DMS114 treated with DMSO at 0.1 percent for 48 hours (cell line): ENCODE results near the gene CHI3L1.

Experiments
- DNase-seq: peaks from one replicate; lab custom pipeline; 2025; ENCODE audit not compliant: unreplicated experiment; lab: John Stamatoyannopoulos, UW

CHI3L1 gene

DNA sequence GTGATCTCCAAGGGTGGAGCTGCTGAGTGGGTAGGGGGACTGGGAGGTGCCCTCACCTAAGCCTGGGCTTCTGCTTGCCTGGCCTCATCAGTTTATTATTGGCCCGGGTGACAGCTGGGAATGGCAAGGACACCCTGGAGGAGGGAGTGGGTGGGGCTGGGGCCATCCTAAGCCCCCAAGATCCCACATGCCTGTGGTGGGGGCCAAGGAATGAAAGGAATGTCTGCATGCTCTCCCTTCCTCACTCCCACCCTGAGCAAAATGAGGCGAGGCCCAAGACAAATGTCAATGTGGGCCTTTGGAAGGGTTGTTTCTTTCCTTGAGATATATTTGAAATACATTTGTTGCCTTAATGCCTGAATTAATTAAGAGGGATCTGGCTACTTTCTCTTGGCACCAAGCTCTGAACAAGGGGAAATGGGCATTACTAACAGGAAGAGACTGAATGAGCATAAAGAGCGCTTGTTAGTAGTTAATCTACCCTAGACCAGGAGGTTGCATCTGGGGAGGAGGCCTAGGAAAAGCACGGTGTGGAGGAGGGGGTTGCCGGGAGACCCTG lies 19.7 kb upstream of the CHI3L1 start:
- no peak for DNase-seq

DNA sequence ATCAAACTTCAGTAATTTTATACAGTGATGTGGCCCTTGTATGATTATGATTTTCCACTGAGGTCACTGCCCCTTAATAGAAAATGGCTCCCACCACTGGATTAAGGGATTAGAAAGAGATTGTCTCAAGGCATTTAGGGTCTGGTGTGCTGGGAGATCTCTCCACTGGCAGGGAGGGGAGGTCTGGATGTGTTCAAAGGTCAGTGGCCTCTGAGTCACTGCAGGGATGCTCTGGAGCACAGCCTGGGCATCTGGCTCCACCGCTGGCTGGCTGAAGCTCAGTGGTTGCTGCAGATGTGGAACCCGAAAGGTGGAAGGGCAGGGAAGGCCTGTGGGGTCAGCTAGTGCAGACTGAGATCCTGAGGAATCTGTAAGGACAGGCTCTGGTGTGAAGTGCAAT lies 18.3 kb upstream of the CHI3L1 start:
- DNase-seq, result no peak

- DNase-seq, result no peak
Observed at GRCh38 chr1:203202431-203203245, 16.1 kb upstream of the CHI3L1 start.

GRCh38 chr1:203201516-203202205 lies 15.2 kb upstream of the CHI3L1 start:
- DNase-seq, result no peak

DNA sequence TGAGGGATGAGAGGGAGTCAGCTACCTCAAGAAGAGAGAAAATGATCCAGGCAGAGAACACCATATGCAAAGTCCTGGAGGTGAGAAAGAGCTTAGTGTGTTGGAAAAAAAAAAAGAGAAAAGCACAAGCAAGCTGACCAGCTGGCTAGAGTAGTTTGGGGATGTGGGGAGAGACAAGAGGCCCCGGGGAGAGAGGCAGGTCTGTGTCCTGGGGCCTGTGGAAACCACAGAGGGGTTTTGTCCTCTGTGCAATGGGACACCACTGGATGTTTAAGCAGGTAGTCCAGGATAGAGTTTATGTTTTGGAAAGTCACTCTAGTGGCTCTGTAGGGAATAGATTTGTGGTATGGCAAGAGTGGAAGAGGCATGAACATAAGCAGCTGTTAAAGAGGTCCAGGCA lies 14.4 kb upstream of the CHI3L1 start:
- DNase-seq, result no peak

GRCh38 chr1:203199816-203200571 lies 13.5 kb upstream of the CHI3L1 start:
- DNase-seq, result no peak

- no peak for DNase-seq
Observed at GRCh38 chr1:203199481-203199815, 12.9 kb upstream of the CHI3L1 start.

DNA sequence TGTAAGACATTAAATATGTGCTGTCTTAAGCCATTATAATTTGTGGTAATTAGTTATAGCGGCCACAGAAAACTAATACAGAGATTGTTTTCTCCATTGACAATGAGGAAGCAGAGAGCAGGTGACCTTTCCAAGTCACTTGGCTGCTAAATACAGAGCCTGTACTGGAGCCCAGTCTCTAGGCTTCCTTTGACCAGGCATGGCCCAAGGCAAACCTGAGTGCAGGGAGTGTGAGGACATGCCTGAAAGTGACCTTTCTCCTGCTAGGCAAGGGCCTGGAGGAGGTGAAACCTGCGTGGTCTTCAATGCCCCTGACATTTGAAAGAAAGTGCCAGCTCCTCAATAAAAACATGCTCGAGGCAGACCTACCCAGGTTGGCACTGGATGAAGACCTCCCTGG lies 12.5 kb upstream of the CHI3L1 start:
- no peak for DNase-seq

GRCh38 chr1:203197625-203198024 lies 11.1 kb upstream of the CHI3L1 start:
- no peak for DNase-seq

DNA sequence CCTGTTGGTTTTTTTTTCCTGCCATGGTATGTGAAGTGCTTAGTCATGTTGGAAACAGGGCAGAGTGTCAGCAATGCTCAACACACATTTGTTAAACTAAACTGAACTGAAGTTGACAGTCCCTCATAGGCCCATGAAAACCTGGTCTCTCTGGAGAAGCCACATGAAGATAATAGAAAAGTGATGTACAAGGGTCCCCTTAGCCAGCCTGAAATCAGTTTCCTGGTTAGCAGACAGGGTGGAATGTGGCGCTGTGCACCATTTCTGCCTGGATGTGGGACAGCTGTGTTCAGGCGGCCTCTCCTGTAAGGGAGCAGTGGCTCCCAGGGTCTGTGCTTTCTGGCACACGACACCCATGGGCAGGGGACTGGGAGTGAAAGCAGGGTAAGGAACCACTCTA lies 9.9 kb upstream of the CHI3L1 start:
- no peak for DNase-seq

- no peak for DNase-seq
Observed at GRCh38 chr1:203190949-203191348, 4.4 kb upstream of the CHI3L1 start.

DNA sequence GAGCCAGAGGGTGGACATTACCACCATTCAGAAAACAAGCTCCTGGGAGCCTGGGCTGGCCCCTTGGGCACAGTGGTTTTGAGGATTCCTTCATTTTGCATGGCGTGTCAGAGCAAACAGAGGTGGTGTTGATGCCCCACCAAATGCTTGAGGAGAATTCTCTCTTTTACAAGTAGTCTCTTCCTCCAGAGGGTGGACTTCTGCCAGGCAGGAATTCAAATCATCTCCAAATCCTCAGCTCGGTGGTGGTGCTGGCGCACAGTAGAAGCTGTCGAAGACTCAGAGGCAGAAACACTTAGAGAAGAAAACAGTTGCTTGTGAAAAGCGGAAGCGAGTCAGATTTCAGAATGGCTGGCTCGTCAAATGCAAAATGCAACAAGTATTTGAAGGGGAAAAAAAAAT lies 3.4 kb upstream of the CHI3L1 start:
- no peak for DNase-seq

- no peak for DNase-seq
Observed at GRCh38 chr1:203188686-203189232, 2.3 kb upstream of the CHI3L1 start.

- DNase-seq, result no peak
Observed at GRCh38 chr1:203187689-203188264, 1.3 kb upstream of the CHI3L1 start.

- DNase-seq, result no peak
Observed at GRCh38 chr1:203187304-203187685, 791 bp upstream of the CHI3L1 start.

- DNase-seq, result no peak
Observed at GRCh38 chr1:203186091-203186445, 436 bp downstream of the CHI3L1 start.

DNA sequence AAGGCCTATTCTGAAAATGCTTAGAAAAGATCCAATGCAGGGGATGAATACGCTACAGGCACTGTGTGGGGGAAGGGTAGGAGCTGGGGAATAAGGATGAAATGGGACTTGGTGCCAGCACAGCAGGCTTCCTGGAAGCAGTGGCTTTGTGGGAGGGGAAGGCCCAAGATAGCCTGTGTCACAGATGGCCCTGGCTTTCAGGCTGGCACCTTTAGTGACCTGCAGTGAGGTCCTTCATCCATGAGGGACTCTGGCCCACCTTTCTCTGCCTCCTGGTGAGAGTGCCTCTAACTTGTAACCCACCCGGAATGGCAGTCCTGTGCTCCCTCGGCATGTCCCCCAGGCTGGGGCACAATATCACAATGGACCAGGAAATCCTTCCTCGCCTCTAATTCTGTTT lies 919 bp downstream of the CHI3L1 start:
- no peak for DNase-seq

DNA sequence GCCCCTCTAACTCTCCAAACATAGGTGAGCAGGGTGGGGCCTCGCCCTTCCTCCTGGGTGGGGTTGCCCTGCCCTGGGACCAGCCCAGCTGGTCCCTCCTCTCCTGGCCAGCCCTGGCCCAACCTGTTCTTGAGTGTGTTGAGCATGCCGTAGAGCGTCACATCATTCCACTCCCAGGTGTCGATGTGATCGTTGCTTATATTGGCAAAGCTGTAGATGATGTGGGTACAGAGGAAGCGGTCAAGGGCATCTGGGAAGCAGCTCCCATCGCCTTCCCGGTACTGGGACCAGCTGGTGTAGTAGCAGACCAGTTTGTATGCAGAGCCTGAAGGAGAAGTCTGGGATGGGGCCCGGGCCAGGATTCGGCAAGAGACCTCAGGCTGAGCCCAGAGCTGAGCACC lies 1.4 kb downstream of the CHI3L1 start:
- DNase-seq, result no peak

DNA sequence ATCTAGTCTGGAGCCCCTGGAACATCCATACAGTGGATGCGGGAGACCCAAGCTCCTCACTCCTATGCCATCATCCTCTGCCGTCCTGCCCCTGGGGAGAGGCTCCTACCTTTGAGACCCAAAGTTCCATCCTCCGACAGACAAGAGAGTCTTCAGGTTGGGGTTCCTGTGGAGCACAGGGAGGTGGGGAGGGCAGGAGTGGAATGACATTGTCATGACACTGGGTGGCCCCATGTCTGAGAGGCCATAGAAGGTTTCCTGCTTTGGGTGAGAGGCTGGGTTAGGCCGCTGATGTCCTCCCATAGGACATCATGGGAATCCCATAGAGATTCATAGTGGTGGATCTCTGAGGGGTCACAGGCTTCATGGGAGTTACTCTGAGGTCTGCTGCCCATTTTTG lies 2.0 kb downstream of the CHI3L1 start:
- DNase-seq, result no peak

GRCh38 chr1:203183828-203184227 lies 2.7 kb downstream of the CHI3L1 start:
- DNase-seq, result no peak

DNA sequence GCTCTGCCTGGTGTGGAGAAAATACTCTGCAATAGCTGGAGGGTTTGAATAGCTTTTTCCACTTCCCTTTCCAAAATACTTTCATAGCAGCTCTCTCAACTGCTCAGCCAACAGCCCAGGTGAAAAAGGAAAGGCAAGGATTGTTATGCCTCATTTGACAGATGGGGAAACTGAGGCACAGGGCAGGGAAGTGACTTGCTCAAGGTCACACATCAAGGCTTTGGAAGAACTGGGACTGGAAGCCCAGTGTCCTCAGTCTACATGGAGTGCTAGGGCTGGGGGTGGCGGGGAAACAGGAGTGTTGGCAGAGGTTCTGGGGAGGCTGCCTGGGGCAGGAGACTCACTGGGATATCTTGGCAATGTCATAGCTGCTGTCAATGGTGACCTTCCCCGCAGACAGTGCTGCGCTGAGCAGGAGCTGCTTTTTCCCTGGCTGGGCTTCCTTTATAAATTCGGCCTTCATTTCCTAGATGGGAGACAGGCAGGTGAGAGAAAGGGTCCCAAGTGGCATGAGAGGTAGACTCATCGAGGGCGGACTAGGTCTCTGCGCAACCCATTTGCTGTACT lies 4.0 kb downstream of the CHI3L1 start:
- DNase-seq, result no peak
